Tibial nerve (tissue), 4 donors: Measurements from ENCODE around the gene CLNK. TPM values are rescaled to one million over a fixed set of nuclear protein-coding genes. Genes with fewer than 3 reads are reported as not detected.
A peak's percentile ranks its signal among the peaks of the same experiment; 100 is the strongest.

ENCODE experiments used
- DNase-seq, 2 donors: peaks; one replicate each; pipeline ENCODE4 v3.0.0-alpha.2; 2019; ENCODE audit warnings: low spot score in 2 of 2
- H3K27ac ChIP-seq, 4 donors: fragments of 200-600 bp; sonication (generic) in 3 of 4; one replicate each; pipeline ENCODE4 v1.5.1; 2017 to 2019; ENCODE audit warnings: mild to moderate bottlenecking in 1 of 4
- H3K27me3 ChIP-seq, 2 donors: fragments of 200-600 bp; sonication (generic) in 1 of 2; one replicate each; pipeline versions ENCODE4 v1.5.1 to v1.6.0; 2017 to 2019
- H3K36me3 ChIP-seq, 3 donors: fragments of 200-600 bp; sonication (generic); one replicate each; pipeline ENCODE4 v1.5.1; 2018 to 2019
- H3K4me1 ChIP-seq, 4 donors: fragments of 200-600 bp; sonication (generic) in 3 of 4; one replicate each; pipeline ENCODE4 v1.5.1; 2017 to 2019
- H3K4me3 ChIP-seq, 4 donors: fragments of 200-600 bp; sonication (generic) in 3 of 4; one replicate each; pipeline ENCODE4 v1.5.1; 2017 to 2019; ENCODE audit warnings: mild to moderate bottlenecking in 1 of 4, moderate library complexity in 1 of 4
- H3K9me3 ChIP-seq, 4 donors: fragments of 200-600 bp; sonication (generic) in 3 of 4; one replicate each; pipeline ENCODE4 v1.5.1; 2017 to 2019
- CTCF ChIP-seq, 5 experiments: fragments of 200-600 bp in 3 of 5; fragments of 450-650 bp in 2 of 5; sonication (generic) in 3 of 5; IDR thresholded peaks; one replicate each; pipeline ENCODE4 v1.5.1; 2016 to 2019; ENCODE audit warnings: antibody characterized with exemption in 5 of 5, mild to moderate bottlenecking in 3 of 5, moderate library complexity in 2 of 5
- EP300 ChIP-seq, 2 donors: sonication (generic); formaldehyde crosslinking; IDR thresholded peaks; one replicate each; pipeline ENCODE4 v1.6.1; 2017; ENCODE audit warnings: antibody characterized with exemption in 2 of 2, mild to moderate bottlenecking in 1 of 2
- POLR2A ChIP-seq, 2 donors: fragments of 450-650 bp; IDR thresholded peaks; one replicate each; pipeline ENCODE4 v1.6.1; 2017; ENCODE audit warnings: antibody characterized with exemption in 2 of 2, mild to moderate bottlenecking in 2 of 2, moderate library complexity in 2 of 2
- WGBS, 2 donors: methylation state at CpG; one replicate each; pipeline ENCODE4 v1.1.5; 2018; 5-methylcytosine and 5-hydroxymethylcytosine counted together
- total RNA-seq, 4 donors: library from RNA; depleted of rRNA; stranded (reverse); fragments of >200 nt; gene quantifications; one replicate each; pipeline ENCODE4 v1.1.0, GENCODE V29; 2016

CLNK gene
- total RNA-seq, 4 donors from 2014 or later = not detected

GRCh38 chr4:10643600-10644425, 40.8 kb downstream of the CLNK start:
- 63 to 64% methylated on average over 5 of the region's 5 CpGs for WGBS, 2 donors
- TF ChIP-seq EP300 (IDR thresholded peaks at IDR 0.05) = no peak
- TF ChIP-seq CTCF (IDR thresholded peaks at IDR 0.05) = no peak
- TF ChIP-seq POLR2A (IDR thresholded peaks at IDR 0.05) = no peak
- no peak for DNase-seq
- Histone ChIP-seq H3K27ac (no peak overlapping the region), H3K36me3 (no peaks in the 10 kb centered on the region), H3K9me3 (no peaks in the 10 kb centered on the region), H3K4me1 (peaks cover 0 to 10% (median 0%) of the 10 kb centered on the region in 4 donors), H3K27me3 (no peaks in the 10 kb centered on the region), H3K4me3 (no peak overlapping the region)

GRCh38 chr4:10640561-10641201, 43.9 kb downstream of the CLNK start:
- peak in 1 of 2 donors; percentile 9 for DNase-seq
- H3K27ac ChIP-seq = no peak overlapping the region
- TF ChIP-seq CTCF (IDR thresholded peaks at IDR 0.05) (no peak), POLR2A (IDR thresholded peaks at IDR 0.05) (no peak), EP300 (IDR thresholded peaks at IDR 0.05) (no peak)
- H3K4me3 ChIP-seq = no peak overlapping the region
- H3K4me1 ChIP-seq = peaks cover 0 to 10% (median 0%) of the 10 kb centered on the region in 4 donors
- H3K9me3 ChIP-seq = no peaks in the 10 kb centered on the region
- no peaks in the 10 kb centered on the region for H3K36me3 ChIP-seq
- H3K27me3 ChIP-seq = no peaks in the 10 kb centered on the region
- 53 to 55% methylated on average over 5 of the region's 5 CpGs for WGBS, 2 donors

- TF ChIP-seq EP300 (IDR thresholded peaks at IDR 0.05) (no peak), POLR2A (IDR thresholded peaks at IDR 0.05) (no peak), CTCF (IDR thresholded peaks at IDR 0.05) (no peak)
- Histone ChIP-seq H3K9me3 (no peaks in the 10 kb centered on the region), H3K27ac (no peak overlapping the region), H3K27me3 (no peaks in the 10 kb centered on the region), H3K36me3 (no peaks in the 10 kb centered on the region), H3K4me1 (peaks cover 0 to 10% (median 0%) of the 10 kb centered on the region in 4 donors), H3K4me3 (no peak overlapping the region)
- 91 to 95% methylated on average over 2 of the region's 2 CpGs for WGBS, 2 donors
- DNase-seq = no peak
These were observed 44.9 kb downstream of the CLNK start for GRCh38 chr4:10639664-10640063.

GRCh38 chr4:10639100-10639499, 45.5 kb downstream of the CLNK start:
- Histone ChIP-seq H3K4me3 (no peak overlapping the region), H3K4me1 (peaks cover 0 to 10% (median 0%) of the 10 kb centered on the region in 4 donors), H3K36me3 (no peaks in the 10 kb centered on the region), H3K27ac (no peak overlapping the region), H3K9me3 (no peaks in the 10 kb centered on the region), H3K27me3 (no peaks in the 10 kb centered on the region)
- no peak for DNase-seq
- WGBS, 2 donors = 81 to 84% methylated on average over 1 of the region's 1 CpG
- no peak for TF ChIP-seq CTCF (IDR thresholded peaks at IDR 0.05)
- no peak for TF ChIP-seq EP300 (IDR thresholded peaks at IDR 0.05)
- no peak for TF ChIP-seq POLR2A (IDR thresholded peaks at IDR 0.05)

- no peak for DNase-seq
- H3K36me3 ChIP-seq = no peaks in the 10 kb centered on the region
- no peaks in the 10 kb centered on the region for H3K4me1 ChIP-seq
- H3K4me3 ChIP-seq = no peak overlapping the region
- H3K27me3 ChIP-seq = no peaks in the 10 kb centered on the region
- H3K27ac ChIP-seq = no peak overlapping the region
- WGBS, 2 donors = 46 to 70% methylated on average over 6 of the region's 6 CpGs
- H3K9me3 ChIP-seq = no peaks in the 10 kb centered on the region
- TF ChIP-seq POLR2A (IDR thresholded peaks at IDR 0.05) = no peak
These were observed 49.5 kb downstream of the CLNK start for GRCh38 chr4:10635091-10635490.
